Upper lobe of left lung (tissue), 6 donors: ENCODE results near the gene RAPGEF1. TPM values are rescaled to one million over a fixed set of nuclear protein-coding genes. Genes with fewer than 3 reads are reported as not detected.
A peak's percentile ranks its signal among the peaks of the same experiment; 100 is the strongest.

Experiments used
- ATAC-seq, 2 donors: fragments of 200-7000 bp; cut with Tn5 transposase; one replicate each; pipeline ENCODE4 v1.9.1; 2022; ENCODE audit warnings: mild to moderate bottlenecking in 2 of 2, moderate library complexity in 2 of 2; ENCODE audit not compliant: low FRiP score in 2 of 2
- DNase-seq, 2 donors: peaks; one replicate each; pipeline ENCODE4 v3.0.0-alpha.2; 2019 to 2020
- H3K27ac ChIP-seq, 4 donors: fragments of 200-600 bp; sonication (generic); one replicate each; pipeline ENCODE4 v1.5.1; 2016 to 2019
- H3K27me3 ChIP-seq, 4 donors: fragments of 200-600 bp; sonication (generic); one replicate each; pipeline ENCODE4 v1.5.1; 2017 to 2019
- H3K36me3 ChIP-seq, 4 donors: fragments of 200-600 bp; sonication (generic); one replicate each; pipeline ENCODE4 v1.5.1; 2016 to 2019
- H3K4me1 ChIP-seq, 4 donors: fragments of 200-600 bp; sonication (generic); one replicate each; pipeline ENCODE4 v1.5.1; 2018 to 2019
- H3K4me3 ChIP-seq, 4 donors: fragments of 200-600 bp; sonication (generic); one replicate each; pipeline ENCODE4 v1.5.1; 2017 to 2019; ENCODE audit warnings: mild to moderate bottlenecking in 2 of 4, moderate library complexity in 1 of 4
- H3K9me3 ChIP-seq, 4 donors: fragments of 200-600 bp; sonication (generic); one replicate each; pipeline ENCODE4 v1.5.1; 2018 to 2019
- CTCF ChIP-seq, 6 experiments: fragments of 450-650 bp in 4 of 6; fragments of 200-600 bp in 2 of 6; sonication (generic) in 2 of 6; IDR thresholded peaks; one replicate each; pipeline ENCODE4 v1.5.1; 2016 to 2019; ENCODE audit warnings: antibody characterized with exemption in 6 of 6
- EP300 ChIP-seq, 4 donors: sonication (generic); formaldehyde crosslinking; IDR thresholded peaks; one replicate each; pipeline ENCODE4 v1.5.1; 2017; ENCODE audit warnings: antibody characterized with exemption in 4 of 4, control low read depth in 2 of 4
- POLR2A ChIP-seq, 4 donors: fragments of 450-650 bp; IDR thresholded peaks; one replicate each; pipeline ENCODE4 v1.5.1; 2016 to 2017; ENCODE audit warnings: antibody characterized with exemption in 4 of 4, mild to moderate bottlenecking in 2 of 4
- POLR2AphosphoS5 ChIP-seq, 2 donors: sonication (generic); formaldehyde crosslinking; IDR thresholded peaks; one replicate each; pipeline ENCODE4 v1.5.1; 2017; ENCODE audit warnings: antibody characterized with exemption in 2 of 2
- WGBS, 2 donors: methylation state at CpG; one replicate each; pipeline ENCODE4 v1.1.5; 2017 to 2018; 5-methylcytosine and 5-hydroxymethylcytosine counted together
- total RNA-seq, 6 donors: library from RNA; depleted of rRNA in 4 of 6; stranded (reverse); fragments of >200 nt in 4 of 6; gene quantifications; one replicate each; pipeline versions ENCODE4 v1.1.0 to v1.2.1, GENCODE V29; 2016 to 2021
- donor health status: DM: no; HTN: no; CAD: no; lungs with moderate emphysema.
- donor health status: DM: no; HTN: yes; CAD: no; lungs with severe emphysema.

The RAPGEF1 gene
- total RNA-seq, 6 donors from 2014 or later, result 82.8 to 161 (median 96.8) TPM

GRCh38 chr9:131676431-131676972, 63.4 kb downstream of the RAPGEF1 start:
- no peak overlapping the region for H3K4me3 ChIP-seq
- H3K27ac ChIP-seq, result peak overlapping the region; percentile 78 to 88 (median 84)
- H3K36me3 ChIP-seq, result no peaks in the 10 kb centered on the region
- no peak for DNase-seq
- no peaks in the 10 kb centered on the region for H3K27me3 ChIP-seq
- peaks cover 65 to 91% (median 80%) of the 10 kb centered on the region in 4 donors for H3K4me1 ChIP-seq
- no peaks in the 10 kb centered on the region for H3K9me3 ChIP-seq
- WGBS, 2 donors, result 54 to 63% methylated on average over 6 of the region's 6 CpGs
- ATAC-seq, result no peak
- TF ChIP-seq CTCF (IDR thresholded peaks at IDR 0.05) (no peak), POLR2A (IDR thresholded peaks at IDR 0.05) (no peak), POLR2AphosphoS5 (IDR thresholded peaks at IDR 0.05) (no peak), EP300 (IDR thresholded peaks at IDR 0.05) (no peak)

GRCh38 chr9:131675437-131676022, 64.3 kb downstream of the RAPGEF1 start:
- Histone ChIP-seq H3K4me3 (no peak overlapping the region), H3K4me1 (peaks cover 75 to 94% (median 89%) of the 10 kb centered on the region in 4 donors), H3K27ac (peak overlapping the region; percentile 78 to 88 (median 84)), H3K27me3 (no peaks in the 10 kb centered on the region), H3K9me3 (no peaks in the 10 kb centered on the region), H3K36me3 (no peaks in the 10 kb centered on the region)
- no peak for TF ChIP-seq CTCF (IDR thresholded peaks at IDR 0.05)
- TF ChIP-seq POLR2A (IDR thresholded peaks at IDR 0.05), result no peak
- no peak for TF ChIP-seq POLR2AphosphoS5 (IDR thresholded peaks at IDR 0.05)
- TF ChIP-seq EP300 (IDR thresholded peaks at IDR 0.05), result no peak
- ATAC-seq (no peak), DNase-seq (no peak)
- 64 to 76% methylated on average over 6 of the region's 6 CpGs for WGBS, 2 donors

- Histone ChIP-seq H3K27me3 (no peaks in the 10 kb centered on the region), H3K4me3 (no peak overlapping the region), H3K9me3 (no peaks in the 10 kb centered on the region), H3K4me1 (peaks cover 82 to 98% (median 92%) of the 10 kb centered on the region in 4 donors), H3K36me3 (no peaks in the 10 kb centered on the region), H3K27ac (peak overlapping the region; percentile 78 to 88 (median 84))
- TF ChIP-seq CTCF (IDR thresholded peaks at IDR 0.05), result no peak
- peak in 1 of 4 donors; percentile 3 for TF ChIP-seq POLR2A (IDR thresholded peaks at IDR 0.05)
- no peak for ATAC-seq
- peak in 1 of 2 donors; percentile 74 for DNase-seq
- 83 to 96% methylated on average over 21 to 29 of the region's 29 CpGs for WGBS, 2 donors
Measured at GRCh38 chr9:131674425-131675421, 65.2 kb downstream of the RAPGEF1 start.

GRCh38 chr9:131673531-131673930, 66.3 kb downstream of the RAPGEF1 start:
- H3K27me3 ChIP-seq, result no peaks in the 10 kb centered on the region
- ATAC-seq, result no peak
- no peak for DNase-seq
- H3K36me3 ChIP-seq, result no peaks in the 10 kb centered on the region
- 70 to 86% methylated on average over 7 of the region's 7 CpGs for WGBS, 2 donors
- H3K9me3 ChIP-seq, result no peaks in the 10 kb centered on the region
- H3K4me3 ChIP-seq, result no peak overlapping the region
- peak overlapping the region; percentile 4 to 87 (median 52) for H3K27ac ChIP-seq
- TF ChIP-seq CTCF (IDR thresholded peaks at IDR 0.05) (no peak), POLR2A (IDR thresholded peaks at IDR 0.05) (no peak), POLR2AphosphoS5 (IDR thresholded peaks at IDR 0.05) (no peak), EP300 (IDR thresholded peaks at IDR 0.05) (no peak)
- H3K4me1 ChIP-seq, result peaks cover 82 to 98% (median 92%) of the 10 kb centered on the region in 4 donors
